GM12801 (cell line): Measurements from ENCODE around the gene SLC39A7.

Experiments used
- CTCF ChIP-seq: IDR thresholded peaks from one replicate; pipeline ENCODE4 v1.5.1; 2011; ENCODE audit warnings: control low read depth; ENCODE audit not compliant: insufficient read length; ENCODE audit errors: extremely low read depth

SLC39A7 gene

GRCh38 chr6:33193619-33194018 is 7.0 kb upstream of the SLC39A7 start:
- no peak for TF ChIP-seq CTCF

- no peak for TF ChIP-seq CTCF
Measured at GRCh38 chr6:33194431-33194979, 6.2 kb upstream of the SLC39A7 start.

- no peak for TF ChIP-seq CTCF
Measured at GRCh38 chr6:33195304-33196165, 5.1 kb upstream of the SLC39A7 start.

GRCh38 chr6:33197431-33198048 is 3.1 kb upstream of the SLC39A7 start:
- TF ChIP-seq CTCF: no peak

- TF ChIP-seq CTCF: no peak
Measured at GRCh38 chr6:33198159-33198852, 2.4 kb upstream of the SLC39A7 start.

- TF ChIP-seq CTCF: no peak
Measured at GRCh38 chr6:33198853-33199436, 1.7 kb upstream of the SLC39A7 start.

GRCh38 chr6:33199687-33200218 is 914 bp upstream of the SLC39A7 start:
- TF ChIP-seq CTCF: no peak
